Measurements from ENCODE around the gene FOXJ3. TPM values are rescaled to one million over a fixed set of nuclear protein-coding genes. Genes with fewer than 3 reads are reported as not detected.

Gene FOXJ3
- total RNA-seq, 3 donors from 2014 or later, result 47.0 to 57.3 (median 53.4) TPM

GRCh38 chr1:42250164-42250563, 84.9 kb downstream of the FOXJ3 start:
- intact Hi-C loops (cut with DNase I, micrococcal nuclease), result no loop called here
- H3K4me1 ChIP-seq (ENCODE audit: low read depth), result no peaks in the 10 kb centered on the region
- H3K4me3 ChIP-seq, result no peak overlapping the region
- ATAC-seq (no peak), DNase-seq (no peak)
- peaks cover 3% of the 10 kb centered on the region for H3K9me3 ChIP-seq
- H3K36me3 ChIP-seq (ENCODE audit: low read depth), result no peaks in the 10 kb centered on the region
- no peak for TF ChIP-seq CTCF (IDR thresholded peaks at IDR 0.05)

GRCh38 chr1:42240966-42241755, 93.9 kb downstream of the FOXJ3 start:
- no peaks in the 10 kb centered on the region for H3K4me1 ChIP-seq (ENCODE audit: low read depth)
- no peak overlapping the region for H3K4me3 ChIP-seq
- peaks cover 8% of the 10 kb centered on the region for H3K9me3 ChIP-seq
- no peak for TF ChIP-seq CTCF (IDR thresholded peaks at IDR 0.05)
- H3K36me3 ChIP-seq (ENCODE audit: low read depth), result no peaks in the 10 kb centered on the region
- intact Hi-C loops (cut with DNase I, micrococcal nuclease), result no loop called here
- ATAC-seq (no peak), DNase-seq (no peak)

- DNase-seq (no peak), ATAC-seq (no peak)
- peaks cover 18% of the 10 kb centered on the region for H3K9me3 ChIP-seq
- no peaks in the 10 kb centered on the region for H3K36me3 ChIP-seq (ENCODE audit: low read depth)
- intact Hi-C loops (cut with DNase I, micrococcal nuclease), result no loop called here
- no peaks in the 10 kb centered on the region for H3K4me1 ChIP-seq (ENCODE audit: low read depth)
- H3K4me3 ChIP-seq, result no peak overlapping the region
- TF ChIP-seq CTCF (IDR thresholded peaks at IDR 0.05), result no peak
Measured at GRCh38 chr1:42239555-42239954, 95.5 kb downstream of the FOXJ3 start.

- no peak for DNase-seq
- Histone ChIP-seq H3K36me3 (ENCODE audit: low read depth) (no peaks in the 10 kb centered on the region), H3K4me1 (ENCODE audit: low read depth) (no peaks in the 10 kb centered on the region), H3K9me3 (peaks cover 18% of the 10 kb centered on the region), H3K4me3 (no peak overlapping the region)
- intact Hi-C loops (cut with DNase I, micrococcal nuclease), result no loop called here
- TF ChIP-seq CTCF (IDR thresholded peaks at IDR 0.05), result no peak
- ATAC-seq, result no peak
Measured at GRCh38 chr1:42239041-42239440, 96.0 kb downstream of the FOXJ3 start.

- intact Hi-C loops (cut with DNase I, micrococcal nuclease), result no loop called here
- H3K4me3 ChIP-seq, result no peak overlapping the region
- H3K9me3 ChIP-seq, result peaks cover 10% of the 10 kb centered on the region
- no peak for ATAC-seq
- DNase-seq, result no peak
- H3K36me3 ChIP-seq (ENCODE audit: low read depth), result no peaks in the 10 kb centered on the region
- H3K4me1 ChIP-seq (ENCODE audit: low read depth), result no peaks in the 10 kb centered on the region
- no peak for TF ChIP-seq CTCF (IDR thresholded peaks at IDR 0.05)
Measured at GRCh38 chr1:42231253-42231652, 103.8 kb downstream of the FOXJ3 start.

Measured in mucosa of descending colon (tissue), 3 donors.